Mesendoderm (in vitro differentiated cells): Measurements from ENCODE around the gene F8.
"Not testable (repeated sequence)": the region's sequence is repeated elsewhere in the genome, so short reads cannot be mapped to it uniquely, and the experiment has no call there.

Source experiments
- DNase-seq: peaks from one replicate; pipeline ENCODE4 v3.0.0; 2013
- H2AK5ac ChIP-seq: 2 replicates; pipeline ENCODE4 v1.6.1; 2013; ENCODE audit warnings: low read length, inconsistent platforms
- H2BK120ac ChIP-seq: 2 replicates; pipeline ENCODE4 v1.6.1; 2013; ENCODE audit warnings: low read depth, mild to moderate bottlenecking, low read length, moderate library complexity, mixed read lengths
- H2BK15ac ChIP-seq: replicated peaks from 2 replicates; pipeline ENCODE4 v1.6.1; 2013; ENCODE audit warnings: low read depth, mild to moderate bottlenecking, moderate library complexity
- H2BK5ac ChIP-seq: 2 replicates; pipeline ENCODE4 v1.6.1; 2013; ENCODE audit warnings: low read length, inconsistent platforms
- H3K18ac ChIP-seq: 2 replicates; pipeline ENCODE4 v1.6.1; 2013; ENCODE audit warnings: mild to moderate bottlenecking, low read length, mixed read lengths
- H3K23ac ChIP-seq: one replicate; pipeline ENCODE4 v1.6.1; 2013; ENCODE audit warnings: low read length
- H3K27ac ChIP-seq: 2 replicates; pipeline ENCODE4 v1.5.1; 2013; ENCODE audit warnings: low read depth, mild to moderate bottlenecking, inconsistent platforms, low read length, moderate library complexity
- H3K27me3 ChIP-seq: 2 replicates; pipeline ENCODE4 v1.6.1; 2013; ENCODE audit warnings: low read length, control low read depth, mild to moderate bottlenecking, inconsistent platforms; ENCODE audit not compliant: insufficient read depth, poor library complexity
- H3K36me3 ChIP-seq: 2 replicates; pipeline ENCODE4 v1.6.1; 2013; ENCODE audit warnings: low read length, inconsistent platforms; ENCODE audit not compliant: control insufficient read depth, insufficient read depth
- H3K4ac ChIP-seq: one replicate; pipeline ENCODE4 v1.6.1; 2013; ENCODE audit warnings: low read depth, mild to moderate bottlenecking, low read length, moderate library complexity
- H3K4me1 ChIP-seq: 2 replicates; pipeline ENCODE4 v1.6.1; 2013; ENCODE audit warnings: low read depth, low read length, inconsistent platforms; ENCODE audit not compliant: control insufficient read depth
- H3K4me2 ChIP-seq: 2 replicates; pipeline ENCODE4 v1.6.1; 2013; ENCODE audit warnings: low read length
- H3K4me3 ChIP-seq: 2 replicates; pipeline ENCODE4 v1.5.1; 2013; ENCODE audit warnings: mild to moderate bottlenecking, low read length
- H3K56ac ChIP-seq: one replicate; pipeline ENCODE4 v1.6.1; 2013; ENCODE audit warnings: low read length
- H3K79me1 ChIP-seq: 2 replicates; pipeline ENCODE4 v1.6.1; 2013; ENCODE audit warnings: low read length, inconsistent platforms
- H3K79me2 ChIP-seq: 2 replicates; pipeline ENCODE4 v1.6.1; 2013; ENCODE audit warnings: mild to moderate bottlenecking, low read length; ENCODE audit not compliant: control insufficient read depth, insufficient read depth
- H3K9ac ChIP-seq: 2 replicates; pipeline ENCODE4 v1.6.1; 2013; ENCODE audit warnings: low read length, inconsistent platforms
- H4K5ac ChIP-seq: one replicate; pipeline ENCODE4 v1.6.1; 2013; ENCODE audit warnings: low read length
- H4K8ac ChIP-seq: one replicate; pipeline ENCODE4 v1.6.1; 2013; ENCODE audit warnings: low read depth, mild to moderate bottlenecking, control low read depth, low read length, moderate library complexity
- WGBS: extraction: QIAGEN DNeasy Blood & Tissue Kit; methylation state at CpG from one replicate; pipeline ENCODE4 v1.1.7; 2013; ENCODE audit warnings: low lambda C conversion rate, missing lambda C conversion rate; ENCODE audit not compliant: insufficient coverage; ENCODE audit errors: extremely low coverage; 5-methylcytosine and 5-hydroxymethylcytosine counted together

The F8 gene

GRCh38 chrX:154822029-154822428 is 200.5 kb downstream of the F8 start:
- H3K23ac ChIP-seq = no peak overlapping the region
- no peaks in the 10 kb centered on the region for H3K79me1 ChIP-seq
- no peak overlapping the region for H3K56ac ChIP-seq
- no peak overlapping the region for H2BK120ac ChIP-seq
- no peaks in the 10 kb centered on the region for H3K79me2 ChIP-seq
- H3K4ac ChIP-seq = no peak overlapping the region
- H3K18ac ChIP-seq = no peak overlapping the region
- no peaks in the 10 kb centered on the region for H3K27me3 ChIP-seq
- H4K8ac ChIP-seq = no peak overlapping the region
- H3K4me1 ChIP-seq = no peaks in the 10 kb centered on the region
- no peak overlapping the region for H4K5ac ChIP-seq
- H3K4me3 ChIP-seq = no peak overlapping the region
- no peak overlapping the region for H3K4me2 ChIP-seq
- no peak overlapping the region for H2BK15ac ChIP-seq
- H3K9ac ChIP-seq = no peak overlapping the region
- peak; percentile 50 for DNase-seq
- H2BK5ac ChIP-seq = peak overlapping the region; percentile 90
- H3K36me3 ChIP-seq = no peaks in the 10 kb centered on the region
- no CpG with 5 or more reads among the region's 3 CpGs for WGBS
- no peak overlapping the region for H2AK5ac ChIP-seq
- peak overlapping the region; percentile 66 for H3K27ac ChIP-seq

DNA sequence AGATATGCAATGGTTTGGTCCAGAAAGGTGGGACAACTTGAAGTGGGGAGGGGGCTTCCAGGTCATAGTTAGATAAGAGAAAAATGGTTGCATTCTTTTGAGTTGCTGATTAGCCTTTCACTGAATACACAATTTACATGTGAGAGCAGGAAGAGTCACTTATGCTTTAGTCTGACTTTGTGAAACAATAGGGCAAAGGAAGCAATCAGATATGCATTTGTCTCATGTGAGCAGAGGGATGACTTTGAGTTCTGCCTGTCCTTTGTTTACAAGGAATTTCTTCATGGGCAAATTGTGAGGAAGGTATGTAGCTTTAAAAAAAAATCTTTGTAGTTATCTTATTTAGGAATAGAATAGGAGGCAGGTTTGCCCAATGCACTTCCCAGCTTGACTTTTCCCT is 201.0 kb downstream of the F8 start:
- Histone ChIP-seq H3K4me1 (no peaks in the 10 kb centered on the region), H3K56ac (no peak overlapping the region), H3K79me2 (no peaks in the 10 kb centered on the region), H4K8ac (no peak overlapping the region), H3K79me1 (no peaks in the 10 kb centered on the region), H3K4ac (no peak overlapping the region), H3K27ac (no peak overlapping the region), H3K27me3 (no peaks in the 10 kb centered on the region), H2BK5ac (no peak overlapping the region), H2BK120ac (no peak overlapping the region), H2BK15ac (no peak overlapping the region), H4K5ac (no peak overlapping the region), H3K4me3 (no peak overlapping the region), H3K36me3 (no peaks in the 10 kb centered on the region), H3K4me2 (no peak overlapping the region), H3K23ac (no peak overlapping the region), H3K9ac (no peak overlapping the region), H3K18ac (no peak overlapping the region), H2AK5ac (no peak overlapping the region)
- DNase-seq = peak; percentile 74

- Histone ChIP-seq H3K56ac (no peak overlapping the region), H4K8ac (no peak overlapping the region), H2BK15ac (peak overlapping the region; percentile 6), H3K4me3 (no peak overlapping the region), H3K9ac (no peak overlapping the region), H2BK120ac (no peak overlapping the region), H3K23ac (no peak overlapping the region), H3K79me1 (no peaks in the 10 kb centered on the region), H3K27me3 (no peaks in the 10 kb centered on the region), H2BK5ac (no peak overlapping the region), H3K79me2 (no peaks in the 10 kb centered on the region), H3K4ac (peak overlapping the region; percentile 55), H3K4me1 (no peaks in the 10 kb centered on the region), H3K4me2 (no peak overlapping the region), H2AK5ac (no peak overlapping the region), H4K5ac (no peak overlapping the region), H3K36me3 (no peaks in the 10 kb centered on the region), H3K27ac (no peak overlapping the region), H3K18ac (peak overlapping the region; percentile 51)
- WGBS = no CpG with 5 or more reads among the region's 7 CpGs
- no peak for DNase-seq
Measured at GRCh38 chrX:154819771-154820341, 202.7 kb downstream of the F8 start.

- Histone ChIP-seq H3K18ac (no peak overlapping the region), H3K23ac (no peak overlapping the region), H3K27ac (no peak overlapping the region), H3K9ac (no peak overlapping the region), H3K4ac (no peak overlapping the region), H3K79me1 (no peaks in the 10 kb centered on the region), H2AK5ac (no peak overlapping the region), H4K8ac (no peak overlapping the region), H3K36me3 (no peaks in the 10 kb centered on the region), H2BK15ac (no peak overlapping the region), H3K56ac (no peak overlapping the region), H2BK5ac (no peak overlapping the region), H3K4me2 (no peak overlapping the region), H2BK120ac (no peak overlapping the region), H3K79me2 (no peaks in the 10 kb centered on the region), H3K27me3 (no peaks in the 10 kb centered on the region), H3K4me1 (no peaks in the 10 kb centered on the region), H4K5ac (no peak overlapping the region), H3K4me3 (no peak overlapping the region)
- DNase-seq = no peak
- WGBS = no CpG with 5 or more reads among the region's 11 CpGs
Measured at GRCh38 chrX:154818916-154819770, 203.4 kb downstream of the F8 start.

GRCh38 chrX:154817048-154817618 is 205.4 kb downstream of the F8 start:
- not testable (repeated sequence) for H3K4me2 ChIP-seq, H2AK5ac ChIP-seq, H3K79me1 ChIP-seq, H3K4me3 ChIP-seq, H3K27me3 ChIP-seq, H3K27ac ChIP-seq, H3K56ac ChIP-seq, H3K9ac ChIP-seq, DNase-seq, H3K18ac ChIP-seq, H3K23ac ChIP-seq, H4K8ac ChIP-seq, H4K5ac ChIP-seq, H3K36me3 ChIP-seq, H3K4ac ChIP-seq, H2BK15ac ChIP-seq, H3K79me2 ChIP-seq, H3K4me1 ChIP-seq, H2BK120ac ChIP-seq, H2BK5ac ChIP-seq
- no CpG with 5 or more reads among the region's 19 CpGs for WGBS
